Sigmoid colon (tissue), 4 donors: ENCODE results near the gene SBDS.

Source experiments
- EP300 ChIP-seq, 4 donors: sonication (generic); formaldehyde crosslinking; IDR thresholded peaks; one replicate each; pipeline ENCODE4 v1.6.1; 2017; ENCODE audit warnings: antibody characterized with exemption in 4 of 4
- POLR2A ChIP-seq, 2 donors: fragments of 450-650 bp; IDR thresholded peaks; one replicate each; pipeline ENCODE4 v1.6.1; 2016; ENCODE audit warnings: antibody characterized with exemption in 2 of 2, mild to moderate bottlenecking in 2 of 2, moderate library complexity in 2 of 2
- TF ChIP-seq, protein P1 (sequence below), 4 experiments: fragments of 450-650 bp in 3 of 4; fragments of 200-600 bp in 1 of 4; IDR thresholded peaks; one replicate each; pipeline ENCODE4 v1.5.1; 2016 to 2019; ENCODE audit warnings: antibody characterized with exemption in 4 of 4, mild to moderate bottlenecking in 3 of 4, moderate library complexity in 2 of 4

DNA sequence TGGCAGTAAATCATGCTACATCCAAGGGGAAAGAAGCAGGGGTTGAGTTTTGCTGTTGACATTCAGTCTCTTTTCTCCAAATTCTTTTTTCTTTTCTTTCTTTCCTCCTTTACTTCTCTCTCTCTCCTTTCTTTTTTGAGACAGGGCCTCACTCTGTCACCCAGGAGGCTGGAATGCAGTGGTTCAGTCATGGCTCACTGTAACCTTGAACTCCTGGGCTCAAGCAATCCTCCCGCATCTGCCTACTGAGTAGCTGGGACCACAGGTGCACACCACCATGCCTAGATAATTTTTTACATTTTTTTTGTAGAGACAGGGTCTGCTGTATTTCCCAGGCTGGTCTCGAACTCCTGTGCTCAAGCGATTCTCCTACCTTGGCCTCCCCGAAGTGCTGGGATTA, 35.2 kb downstream of the SBDS start:
- TF ChIP-seq, protein P1, sequence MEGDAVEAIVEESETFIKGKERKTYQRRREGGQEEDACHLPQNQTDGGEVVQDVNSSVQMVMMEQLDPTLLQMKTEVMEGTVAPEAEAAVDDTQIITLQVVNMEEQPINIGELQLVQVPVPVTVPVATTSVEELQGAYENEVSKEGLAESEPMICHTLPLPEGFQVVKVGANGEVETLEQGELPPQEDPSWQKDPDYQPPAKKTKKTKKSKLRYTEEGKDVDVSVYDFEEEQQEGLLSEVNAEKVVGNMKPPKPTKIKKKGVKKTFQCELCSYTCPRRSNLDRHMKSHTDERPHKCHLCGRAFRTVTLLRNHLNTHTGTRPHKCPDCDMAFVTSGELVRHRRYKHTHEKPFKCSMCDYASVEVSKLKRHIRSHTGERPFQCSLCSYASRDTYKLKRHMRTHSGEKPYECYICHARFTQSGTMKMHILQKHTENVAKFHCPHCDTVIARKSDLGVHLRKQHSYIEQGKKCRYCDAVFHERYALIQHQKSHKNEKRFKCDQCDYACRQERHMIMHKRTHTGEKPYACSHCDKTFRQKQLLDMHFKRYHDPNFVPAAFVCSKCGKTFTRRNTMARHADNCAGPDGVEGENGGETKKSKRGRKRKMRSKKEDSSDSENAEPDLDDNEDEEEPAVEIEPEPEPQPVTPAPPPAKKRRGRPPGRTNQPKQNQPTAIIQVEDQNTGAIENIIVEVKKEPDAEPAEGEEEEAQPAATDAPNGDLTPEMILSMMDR (IDR thresholded peaks at IDR 0.05): no peak
- TF ChIP-seq EP300 (IDR thresholded peaks at IDR 0.05) (no peak), POLR2A (IDR thresholded peaks at IDR 0.05) (no peak)
